OCI-LY3 (cell line): ENCODE measurements around the gene TARS1.

Experiments used
- CTCF ChIP-seq: fragments of 200-600, 300-600 bp; sonication (generic); IDR thresholded peaks from 2 replicates; pipeline ENCODE4 v1.5.1; 2014; ENCODE audit warnings: antibody characterized with exemption, low read length, low read depth
- EZH2phosphoT487 ChIP-seq: fragments of 200-600 bp; shearing (Covaris generic); IDR thresholded peaks from 2 replicates; pipeline ENCODE4 v1.6.1; 2018; ENCODE audit warnings: antibody characterized with exemption, mixed run types, low read depth

DNA sequence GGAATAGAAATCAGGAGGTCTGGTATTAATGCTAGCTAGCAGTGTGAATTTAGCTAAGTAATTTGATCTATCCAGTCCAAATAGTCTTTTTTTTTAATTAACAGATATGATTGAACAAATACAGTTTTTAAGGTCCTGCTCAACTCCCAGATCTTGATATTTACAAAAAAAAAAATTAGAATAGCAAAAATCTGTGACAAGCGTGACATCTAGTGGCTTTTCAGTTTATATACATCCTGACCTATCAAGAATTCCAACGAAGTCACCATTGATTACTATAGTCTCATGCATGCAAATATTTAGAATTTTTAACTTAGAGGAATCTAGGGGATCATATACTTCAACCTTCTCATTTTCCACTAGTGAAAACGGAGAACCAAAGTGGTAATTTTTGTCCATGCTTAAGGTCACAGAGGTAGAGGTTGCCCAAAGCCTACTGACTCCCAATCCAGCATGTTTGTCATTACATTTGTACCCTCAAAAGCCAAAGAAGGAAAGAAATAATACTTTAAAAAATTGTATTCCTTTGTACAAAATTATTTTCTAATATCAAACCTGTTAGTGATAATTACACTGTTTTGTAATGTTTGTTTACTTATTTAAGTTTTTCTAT, 17.6 kb upstream of the TARS1 start:
- TF ChIP-seq CTCF: peak; percentile 60
- TF ChIP-seq EZH2phosphoT487: no peak
